Heart right ventricle (tissue), 16 donors: ENCODE measurements around the gene ATP6V0C. TPM values are rescaled to one million over a fixed set of nuclear protein-coding genes. Genes with fewer than 3 reads are reported as not detected.
"Not testable (repeated sequence)": the region's sequence is repeated elsewhere in the genome, so short reads cannot be mapped to it uniquely, and the experiment has no call there.

Experiments used
- ATAC-seq, 8 donors: fragments of 200-7000 bp; cut with Tn5 transposase; one replicate each; pipeline ENCODE4 v1.9.1; 2020; ENCODE audit warnings: mild to moderate bottlenecking in 8 of 8, moderate library complexity in 8 of 8, moderate number of reproducible peaks in 1 of 8
- DNase-seq, 2 donors: peaks; one replicate each; pipeline ENCODE4 v3.0.0-alpha.2; 2020
- H3K27ac ChIP-seq, 10 donors: fragments of 200-600 bp; sonication (generic) in 2 of 10; one replicate each; pipeline versions ENCODE4 v1.5.0 to v1.8.0; 2020 to 2022; ENCODE audit warnings: mild to moderate bottlenecking in 3 of 10
- H3K27me3 ChIP-seq, 7 donors: fragments of 200-600 bp; one replicate each; pipeline ENCODE4 v1.8.0; 2021 to 2022; ENCODE audit warnings: mild to moderate bottlenecking in 2 of 7
- H3K36me3 ChIP-seq, 9 donors: fragments of 200-600 bp; sonication (generic) in 1 of 9; one replicate each; pipeline versions ENCODE4 v1.5.0 to v1.8.0; 2020 to 2022; ENCODE audit warnings: mild to moderate bottlenecking in 2 of 9
- H3K4me1 ChIP-seq, 9 donors: fragments of 200-600 bp; sonication (generic) in 1 of 9; one replicate each; pipeline versions ENCODE4 v1.5.0 to v1.8.0; 2020 to 2022; ENCODE audit warnings: mild to moderate bottlenecking in 4 of 9
- H3K4me3 ChIP-seq, 10 donors: fragments of 200-600 bp; sonication (generic) in 2 of 10; one replicate each; pipeline versions ENCODE4 v1.5.0 to v1.8.0; 2020 to 2022; ENCODE audit warnings: mild to moderate bottlenecking in 7 of 10, moderate library complexity in 2 of 10
- H3K9me3 ChIP-seq, 11 donors: fragments of 200-600 bp in 10 of 11; sonication (generic) in 2 of 11; one replicate each; pipeline versions ENCODE4 v1.5.0 to v1.8.0; 2013 to 2022; ENCODE audit warnings: mild to moderate bottlenecking in 2 of 11, control low read depth in 1 of 11, moderate library complexity in 1 of 11
- CTCF ChIP-seq, 9 donors: fragments of 200-600 bp; sonication (generic) in 2 of 9; IDR thresholded peaks; one replicate each; pipeline versions ENCODE4 v1.5.0 to v1.8.0; 2021 to 2022; ENCODE audit warnings: antibody characterized with exemption in 9 of 9, mild to moderate bottlenecking in 5 of 9, moderate library complexity in 1 of 9
- WGBS, 2 donors: extraction: QIAGEN DNeasy Blood & Tissue Kit; methylation state at CpG; one replicate each; pipeline ENCODE4 v1.1.7; 2013; ENCODE audit warnings: inconsistent platforms in 1 of 2; 5-methylcytosine and 5-hydroxymethylcytosine counted together
- intact Hi-C, 10 donors: fragments of 100-400 bp; cut with DNase I; formaldehyde crosslinking; loops; one replicate each; pipeline versions ENCODE4 v1.11.1 to v1.14.2; 2022
- polyA plus RNA-seq, 2 donors: library from polyadenylated mRNA; stranded (reverse); fragments of 200-250 nt; gene quantifications; one replicate each; pipeline ENCODE4 v1.2.3, GENCODE V29; 2013
- total RNA-seq, 10 donors: library from RNA; stranded (reverse); fragmentation: NEBNext Ultra II Directional in 3 of 10; extraction: Animal tissue kit (Norgen Biotek cat#: 25700) in 3 of 10; gene quantifications; one replicate each; pipeline versions ENCODE4 v1.2.1 to v1.2.4, GENCODE V29; 2021 to 2023
- donor health status: Arrhythmogenic right ventricular cardiomyopathy.
- donor health status: ischemic (EF 13 %, LVEDD 7.1; RV severe dilation, severe dysfunction).
- donor health status: healthy with polysubstance abuse.
- donor health status: DM: no; HTN: yes; CAD: no.
- donor health status: DM: no; HTN: no; CAD: no.
- donor health status: ischemic (EF 25% LVEDD 6.9; RV normal size, moderate dysfunction).
- donor health status: ischemic (EF 25% LVEDD 5.7; RV mildly dilated, moderate dysfunction).
- donor health status: healthy.
- donor health status: DM: yes; HTN: yes; CAD: no.
- donor health status: Ischemic cardiomyopathy.
- donor health status: ischemic (EF 35%, LVEDD 5.7; RV mildly dilated, moderate dysfunction).
- donor health status: nonischemic (EF 11% LVEDD 7.7; RV severe dilation, severe dysfunction).
- donor health status: DM: yes; HTN: yes; CAD: no.
- donor health status: PGD.
- donor health status: ischemic (EF 29% LVEDD 5.4; RV normal size, mild dysfunction).
- donor health status: nonischemic (EF 23%, LVEDD 6.1; RV moderate dilation, normal function).

Gene ATP6V0C
- total and polyA plus RNA-seq, 12 donors: 58.5 to 243 (median 130) TPM

GRCh38 chr16:2531696-2532493 is 18.1 kb downstream of the ATP6V0C start:
- DNase-seq: peak; percentile 98
- H3K4me1 ChIP-seq: peaks cover 0 to 37% (median 17%) of the 10 kb centered on the region in 9 donors
- H3K27me3 ChIP-seq: no peaks in the 10 kb centered on the region
- WGBS, 2 donors: 0 to 1% methylated on average over 59 to 83 of the region's 84 CpGs
- peak overlapping the region; percentile 55 to 94 (median 86) for H3K27ac ChIP-seq
- peaks cover 0 to 36% (median 11%) of the 10 kb centered on the region in 9 donors for H3K36me3 ChIP-seq
- intact Hi-C loops: no loop called here
- TF ChIP-seq CTCF (IDR thresholded peaks at IDR 0.05): no peak
- peak; percentile 93 to 97 (median 96) for ATAC-seq
- no peaks in the 10 kb centered on the region for H3K9me3 ChIP-seq
- peak overlapping the region; percentile 47 to 77 (median 66) for H3K4me3 ChIP-seq

- Histone ChIP-seq H3K36me3 (peaks cover 0 to 29% (median 11%) of the 10 kb centered on the region in 9 donors), H3K9me3 (no peaks in the 10 kb centered on the region), H3K4me3 (peak overlapping the region; percentile 47 to 77 (median 66)), H3K27me3 (no peaks in the 10 kb centered on the region), H3K27ac (peak overlapping the region; percentile 55 to 94 (median 86)), H3K4me1 (peaks cover 0 to 40% (median 23%) of the 10 kb centered on the region in 9 donors)
- TF ChIP-seq CTCF (IDR thresholded peaks at IDR 0.05): no peak
- DNase-seq (peak; percentile 59 to 63), ATAC-seq (peak; percentile 2 to 24 (median 16))
- intact Hi-C loops: no loop called here
- 2 to 3% methylated on average over 37 of the region's 37 CpGs for WGBS, 2 donors
These were observed 18.9 kb downstream of the ATP6V0C start for GRCh38 chr16:2532494-2533141.

GRCh38 chr16:2533142-2533755 is 19.5 kb downstream of the ATP6V0C start:
- H3K36me3 ChIP-seq: peaks cover 0 to 23% (median 6%) of the 10 kb centered on the region in 9 donors
- H3K27me3 ChIP-seq, intact Hi-C loops, DNase-seq, H3K9me3 ChIP-seq, ATAC-seq: not testable (repeated sequence)
- peak overlapping the region in 9 of 10 donors; percentile 78 to 94 (median 88) for H3K27ac ChIP-seq
- H3K4me3 ChIP-seq: peak overlapping the region; percentile 47 to 77 (median 66)
- peaks cover 0 to 40% (median 23%) of the 10 kb centered on the region in 9 donors for H3K4me1 ChIP-seq
- WGBS, 2 donors: 38 to 40% methylated on average over 15 to 16 of the region's 16 CpGs

- H3K4me1 ChIP-seq: peaks cover 0 to 44% (median 27%) of the 10 kb centered on the region in 9 donors
- ATAC-seq: no peak
- H3K9me3 ChIP-seq: no peaks in the 10 kb centered on the region
- no peak overlapping the region for H3K27ac ChIP-seq
- WGBS, 2 donors: 87 to 91% methylated on average over 11 of the region's 11 CpGs
- no peaks in the 10 kb centered on the region for H3K27me3 ChIP-seq
- H3K36me3 ChIP-seq: peaks cover 0 to 16% (median 5%) of the 10 kb centered on the region in 9 donors
- no peak for TF ChIP-seq CTCF (IDR thresholded peaks at IDR 0.05)
- DNase-seq: no peak
- intact Hi-C loops: no loop called here
- H3K4me3 ChIP-seq: no peak overlapping the region
These were observed 20.2 kb downstream of the ATP6V0C start for GRCh38 chr16:2533912-2534311.

GRCh38 chr16:2534335-2534734 is 20.6 kb downstream of the ATP6V0C start:
- 90 to 91% methylated on average over 5 of the region's 5 CpGs for WGBS, 2 donors
- intact Hi-C loops, H3K4me3 ChIP-seq, DNase-seq, ATAC-seq, H3K27me3 ChIP-seq, H3K9me3 ChIP-seq: not testable (repeated sequence)
- Histone ChIP-seq H3K27ac (peak overlapping the region in 1 of 10 donors; percentile 94), H3K4me1 (peaks cover 0 to 48% (median 31%) of the 10 kb centered on the region in 9 donors), H3K36me3 (peaks cover 0 to 12% (median under 1%) of the 10 kb centered on the region in 9 donors)
